Gastroesophageal sphincter (tissue), 4 donors: ENCODE data around the gene CADPS2. TPM values are rescaled to one million over a fixed set of nuclear protein-coding genes. Genes with fewer than 3 reads are reported as not detected.

Source experiments
- ATAC-seq: fragments of 150-250 bp; one replicate; pipeline ENCODE4 v1.9.1; 2016; ENCODE audit warnings: mild to moderate bottlenecking, moderate library complexity
- H3K27ac ChIP-seq, 4 donors: fragments of 200-600 bp; sonication (generic) in 3 of 4; 1 replicate in 3 of 4; 2 replicates in 1 of 4; pipeline ENCODE4 v1.5.1; 2016 to 2019
- H3K27me3 ChIP-seq: fragments of 200-600 bp; sonication (generic); one replicate; pipeline ENCODE4 v1.5.1; 2019
- H3K36me3 ChIP-seq, 2 donors: fragments of 200-600 bp; sonication (generic); one replicate each; pipeline ENCODE4 v1.5.1; 2019; ENCODE audit warnings: control low read depth in 1 of 2
- H3K4me1 ChIP-seq, 3 donors: fragments of 200-600 bp; sonication (generic); 1 replicate in 2 of 3; 2 replicates in 1 of 3; pipeline ENCODE4 v1.5.1; 2016 to 2019; ENCODE audit warnings: control low read depth in 2 of 3
- H3K4me3 ChIP-seq, 2 donors: fragments of 200-600 bp; sonication (generic); one replicate each; pipeline ENCODE4 v1.5.1; 2019; ENCODE audit warnings: mild to moderate bottlenecking in 1 of 2, moderate library complexity in 1 of 2
- H3K9me3 ChIP-seq, 3 donors: fragments of 200-600 bp; sonication (generic); one replicate each; pipeline ENCODE4 v1.5.1; 2017 to 2019; ENCODE audit warnings: control low read depth in 2 of 3
- EP300 ChIP-seq: sonication (generic); formaldehyde crosslinking; IDR thresholded peaks from one replicate; pipeline ENCODE4 v1.6.1; 2017; ENCODE audit warnings: antibody characterized with exemption, mild to moderate bottlenecking
- POLR2A ChIP-seq, 2 donors: fragments of 450-650 bp; IDR thresholded peaks; one replicate each; pipeline ENCODE4 v1.6.1; 2017; ENCODE audit warnings: antibody characterized with exemption in 2 of 2, mild to moderate bottlenecking in 2 of 2, moderate library complexity in 1 of 2
- POLR2AphosphoS5 ChIP-seq: sonication (generic); formaldehyde crosslinking; IDR thresholded peaks from one replicate; pipeline ENCODE4 v1.6.1; 2017; ENCODE audit warnings: antibody characterized with exemption
- WGBS, 2 donors: methylation state at CpG; one replicate each; pipeline ENCODE4 v1.1.5; 2018; ENCODE audit warnings: low coverage in 1 of 2; 5-methylcytosine and 5-hydroxymethylcytosine counted together
- total RNA-seq, 4 donors: library from RNA; depleted of rRNA; stranded (reverse); fragments of >200 nt; gene quantifications; one replicate each; pipeline ENCODE4 v1.1.0, GENCODE V29; 2016
- TF ChIP-seq, protein P1 (sequence below), 4 experiments: fragments of 200-600 bp in 2 of 4; fragments of 450-650 bp in 2 of 4; sonication (generic) in 1 of 4; IDR thresholded peaks; one replicate each; pipeline ENCODE4 v1.5.1; 2017 to 2019; ENCODE audit warnings: antibody characterized with exemption in 4 of 4, mild to moderate bottlenecking in 2 of 4, moderate library complexity in 2 of 4

The CADPS2 gene
- total RNA-seq, 4 donors from 2014 or later: 20.3 to 205 (median 138) TPM

DNA sequence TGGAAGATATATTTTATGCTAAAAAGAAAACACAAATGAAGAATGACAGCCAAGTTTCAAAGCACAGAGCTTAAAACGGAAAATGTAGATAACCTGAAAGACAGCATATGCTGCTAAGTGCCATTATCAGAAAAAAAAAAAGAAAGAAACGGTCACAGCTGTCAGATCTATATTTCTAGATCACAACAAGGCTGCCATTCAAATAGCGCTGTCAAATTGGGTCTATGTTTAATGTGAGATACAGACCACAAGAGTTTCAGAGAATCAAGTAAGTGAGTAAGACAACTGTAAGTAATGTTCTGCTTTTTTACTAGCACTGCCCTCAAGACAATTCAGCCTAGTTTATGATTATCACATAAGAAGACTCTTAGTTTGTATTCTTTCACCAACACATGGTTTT, 117.4 kb downstream of the CADPS2 start:
- ATAC-seq: no peak
- Histone ChIP-seq H3K4me3 (no peak overlapping the region), H3K27me3 (no peaks in the 10 kb centered on the region)

DNA sequence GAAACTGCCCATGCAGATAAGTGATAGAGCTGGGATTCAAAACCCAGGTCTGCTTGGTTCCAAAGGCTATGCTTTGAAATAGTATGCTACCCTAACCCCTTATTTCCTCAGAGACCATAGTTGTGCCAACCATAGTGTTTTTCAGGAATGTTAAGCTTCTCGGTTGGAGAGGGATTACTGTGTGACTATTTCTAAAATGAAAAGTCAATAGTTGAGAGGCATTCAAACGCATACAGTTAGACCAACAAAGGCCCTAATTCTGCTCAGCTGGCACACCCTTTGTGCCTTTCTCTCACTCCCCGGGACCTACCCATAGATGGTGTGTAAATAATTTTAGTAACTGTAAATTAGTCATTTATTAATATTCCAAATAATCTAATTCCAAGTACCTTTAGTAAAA, 118.9 kb downstream of the CADPS2 start:
- Histone ChIP-seq H3K4me3 (no peak overlapping the region), H3K9me3 (no peaks in the 10 kb centered on the region), H3K4me1 (peaks cover 0 to 16% (median 0%) of the 10 kb centered on the region in 3 donors), H3K27me3 (no peaks in the 10 kb centered on the region), H3K27ac (no peak overlapping the region), H3K36me3 (no peaks in the 10 kb centered on the region)
- WGBS, 2 donors: 90 to 92% methylated on average over 3 of the region's 3 CpGs
- ATAC-seq: no peak
- TF ChIP-seq POLR2AphosphoS5 (no peak), POLR2A (IDR thresholded peaks at IDR 0.05) (no peak), EP300 (no peak)
- TF ChIP-seq, protein P1, sequence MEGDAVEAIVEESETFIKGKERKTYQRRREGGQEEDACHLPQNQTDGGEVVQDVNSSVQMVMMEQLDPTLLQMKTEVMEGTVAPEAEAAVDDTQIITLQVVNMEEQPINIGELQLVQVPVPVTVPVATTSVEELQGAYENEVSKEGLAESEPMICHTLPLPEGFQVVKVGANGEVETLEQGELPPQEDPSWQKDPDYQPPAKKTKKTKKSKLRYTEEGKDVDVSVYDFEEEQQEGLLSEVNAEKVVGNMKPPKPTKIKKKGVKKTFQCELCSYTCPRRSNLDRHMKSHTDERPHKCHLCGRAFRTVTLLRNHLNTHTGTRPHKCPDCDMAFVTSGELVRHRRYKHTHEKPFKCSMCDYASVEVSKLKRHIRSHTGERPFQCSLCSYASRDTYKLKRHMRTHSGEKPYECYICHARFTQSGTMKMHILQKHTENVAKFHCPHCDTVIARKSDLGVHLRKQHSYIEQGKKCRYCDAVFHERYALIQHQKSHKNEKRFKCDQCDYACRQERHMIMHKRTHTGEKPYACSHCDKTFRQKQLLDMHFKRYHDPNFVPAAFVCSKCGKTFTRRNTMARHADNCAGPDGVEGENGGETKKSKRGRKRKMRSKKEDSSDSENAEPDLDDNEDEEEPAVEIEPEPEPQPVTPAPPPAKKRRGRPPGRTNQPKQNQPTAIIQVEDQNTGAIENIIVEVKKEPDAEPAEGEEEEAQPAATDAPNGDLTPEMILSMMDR (IDR thresholded peaks at IDR 0.05): no peak

More for the DNA sequence above, 117.4 kb downstream of the CADPS2 start:
- Histone ChIP-seq H3K27ac (no peak overlapping the region), H3K36me3 (no peaks in the 10 kb centered on the region), H3K9me3 (no peaks in the 10 kb centered on the region), H3K4me1 (peaks cover 0 to 16% (median 0%) of the 10 kb centered on the region in 3 donors)
- no peak for TF ChIP-seq POLR2A (IDR thresholded peaks at IDR 0.05)
- TF ChIP-seq, protein P1 (IDR thresholded peaks at IDR 0.05): no peak
- WGBS, 2 donors: 50 to 74% methylated on average over 3 of the region's 3 CpGs

DNA sequence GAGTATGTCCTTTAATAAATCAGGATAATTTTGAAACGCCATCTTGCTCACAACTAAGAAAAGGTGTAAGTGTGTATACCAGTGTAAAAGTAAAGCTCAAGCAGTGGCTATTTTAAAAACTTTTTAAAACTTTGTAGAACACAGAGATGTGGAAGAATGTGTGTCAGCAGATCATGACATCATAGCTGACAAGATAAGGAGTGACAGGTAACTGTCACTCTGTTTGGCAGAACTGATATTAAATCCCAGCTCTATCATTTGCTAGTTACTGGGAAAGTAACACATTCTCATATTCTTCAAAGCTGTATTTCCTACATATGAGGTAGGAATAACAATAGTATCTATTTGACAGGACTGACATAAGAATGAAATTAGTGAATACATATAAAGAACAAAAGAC, 119.7 kb downstream of the CADPS2 start:
- H3K4me1 ChIP-seq: peaks cover 0 to 16% (median 0%) of the 10 kb centered on the region in 3 donors
- TF ChIP-seq POLR2AphosphoS5: no peak
- TF ChIP-seq EP300: no peak
- TF ChIP-seq, protein P1 (IDR thresholded peaks at IDR 0.05): no peak
- TF ChIP-seq POLR2A (IDR thresholded peaks at IDR 0.05): no peak
- no peak for ATAC-seq
- no peaks in the 10 kb centered on the region for H3K27me3 ChIP-seq
- no peaks in the 10 kb centered on the region for H3K36me3 ChIP-seq
- no peak overlapping the region for H3K27ac ChIP-seq
- H3K9me3 ChIP-seq: no peaks in the 10 kb centered on the region
- H3K4me3 ChIP-seq: no peak overlapping the region
- WGBS, 2 donors: 93 to 100% methylated on average over 1 of the region's 1 CpG

DNA sequence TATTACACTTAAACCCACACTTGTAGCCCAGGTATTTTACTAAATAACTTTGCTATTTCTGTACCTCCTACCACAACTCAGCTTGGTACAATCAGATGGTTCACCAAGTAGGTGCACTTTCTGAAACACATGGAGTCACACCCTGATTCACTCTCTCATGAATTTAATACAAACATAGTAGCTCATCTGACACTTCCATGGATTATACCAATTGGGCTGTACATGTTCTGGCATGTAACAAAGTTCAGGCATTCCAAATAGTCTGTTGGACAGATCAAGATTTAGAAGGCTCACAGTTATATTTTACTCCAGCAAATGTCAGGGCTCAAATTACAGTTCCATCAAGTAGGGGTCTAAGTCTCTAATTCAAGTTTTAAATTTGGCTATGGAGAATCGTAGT, 121.4 kb downstream of the CADPS2 start:
- 22 to 63% methylated on average over 1 of the region's 1 CpG for WGBS, 2 donors

DNA sequence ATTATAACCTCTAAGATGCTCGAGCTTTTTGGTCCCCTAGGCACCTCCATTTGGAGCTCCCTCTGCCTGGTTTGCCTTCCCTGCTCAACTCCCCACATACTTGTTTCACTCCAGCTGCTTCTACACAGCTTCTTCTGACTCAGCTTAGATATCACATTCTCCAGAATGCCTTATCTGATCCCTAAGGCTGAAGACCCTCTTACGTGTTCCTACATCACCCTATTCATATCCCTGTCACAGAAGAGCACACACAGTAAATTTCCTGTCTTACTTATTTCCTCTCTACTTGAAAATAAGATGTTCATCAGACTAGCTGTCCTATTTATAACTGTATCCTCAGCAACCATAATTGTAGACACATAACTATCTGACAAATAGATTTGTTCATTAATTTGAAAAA, 122.2 kb downstream of the CADPS2 start:
- ATAC-seq: no peak
- Histone ChIP-seq H3K4me3 (no peak overlapping the region), H3K27me3 (no peaks in the 10 kb centered on the region), H3K27ac (no peak overlapping the region), H3K36me3 (no peaks in the 10 kb centered on the region), H3K4me1 (peaks cover 0 to 10% (median 0%) of the 10 kb centered on the region in 3 donors), H3K9me3 (no peaks in the 10 kb centered on the region)
- TF ChIP-seq POLR2A (IDR thresholded peaks at IDR 0.05): no peak
- TF ChIP-seq EP300: no peak
- TF ChIP-seq POLR2AphosphoS5: no peak
- TF ChIP-seq, protein P1 (IDR thresholded peaks at IDR 0.05): no peak
- 35 to 45% methylated on average over 2 of the region's 2 CpGs for WGBS, 2 donors

More for the DNA sequence above, 121.4 kb downstream of the CADPS2 start:
- Histone ChIP-seq H3K9me3 (no peaks in the 10 kb centered on the region), H3K27ac (no peak overlapping the region), H3K4me3 (no peak overlapping the region), H3K4me1 (peaks cover 0 to 10% (median 0%) of the 10 kb centered on the region in 3 donors), H3K27me3 (no peaks in the 10 kb centered on the region), H3K36me3 (no peaks in the 10 kb centered on the region)
- no peak for ATAC-seq
- TF ChIP-seq POLR2A (IDR thresholded peaks at IDR 0.05) (no peak), EP300 (no peak), POLR2AphosphoS5 (no peak)
- TF ChIP-seq, protein P1 (IDR thresholded peaks at IDR 0.05): no peak
